Endothelial cell of umbilical vein (primary cell): ENCODE measurements around the gene DCLK2. TPM values are rescaled to one million over a fixed set of nuclear protein-coding genes. Genes with fewer than 3 reads are reported as not detected.

Source experiments
- BruUV-seq: library from RNA; stranded (reverse); fragments of 400-500 nt; replicated peaks from 2 replicates; lab custom pipeline; 2021; lab: Mats Ljungman, UMichigan
- CTCF ChIA-PET: fragments of 300-600, 350-600 bp; sonication (Branson Sonifier 250); formaldehyde crosslinking; loops from one replicate; lab custom pipeline; 2021; ENCODE audit warnings: antibody characterized with exemption, inconsistent platforms; lab: Charles Lee
- POLR2A ChIA-PET: fragments of 300-600, 350-600 bp; sonication (Branson Sonifier 250); formaldehyde crosslinking; loops from one replicate; lab custom pipeline; 2021; ENCODE audit warnings: antibody characterized with exemption, inconsistent platforms; lab: Charles Lee
- DNase-seq: peaks from one replicate; pipeline ENCODE4 v3.0.0-alpha.2; 2011; ENCODE audit warnings: low read depth, low spot score
- FAIRE-seq: peaks from 2 replicates; lab custom pipeline; 2011; peaks lifted over from hg19 to GRCh38; lab: Jason Lieb, UNC
- H2AFZ ChIP-seq: 2 replicates; pipeline ENCODE4 v1.6.0; 2012; ENCODE audit warnings: low read depth, low read length, control low read depth, inconsistent platforms
- H3K27ac ChIP-seq: 2 replicates; pipeline ENCODE4 v1.5.1; 2011; ENCODE audit warnings: low read depth, mild to moderate bottlenecking, control low read depth, low read length, moderate library complexity; ENCODE audit not compliant: insufficient read depth
- H3K27me3 ChIP-seq, 2 experiments: 2 replicates each; pipeline versions ENCODE4 v1.6.0 to v1.6.1; 2011; ENCODE audit warnings: low read length in 2 of 2, mixed read lengths in 1 of 2; ENCODE audit not compliant: control insufficient read depth in 2 of 2, insufficient read depth in 2 of 2
- H3K36me3 ChIP-seq, 2 experiments: 2 replicates in 1 of 2; 3 replicates in 1 of 2; pipeline ENCODE4 v1.5.1; 2011; ENCODE audit warnings: low read length in 2 of 2, mild to moderate bottlenecking in 1 of 2, moderate library complexity in 1 of 2; ENCODE audit not compliant: control insufficient read depth in 2 of 2, insufficient read depth in 2 of 2; ENCODE audit errors: extremely low read depth in 1 of 2
- H3K4me1 ChIP-seq: 3 replicates; pipeline ENCODE4 v1.5.1; 2011; ENCODE audit warnings: mild to moderate bottlenecking, low read length; ENCODE audit not compliant: control insufficient read depth, insufficient read depth; ENCODE audit errors: extremely low read depth
- H3K4me2 ChIP-seq: 2 replicates; pipeline ENCODE4 v1.6.1; 2011; ENCODE audit warnings: low read length, control low read depth, mixed read lengths; ENCODE audit not compliant: insufficient read depth
- H3K4me3 ChIP-seq, 3 experiments: fragments of 200-600 bp in 1 of 3; sonication (generic), shearing (Covaris generic) in 1 of 3; replicated peaks in 1 of 3; 2 replicates each; pipeline ENCODE4 v1.5.1; 2011 to 2016; ENCODE audit warnings: control low read depth in 3 of 3, low read length in 3 of 3, mild to moderate bottlenecking in 2 of 3, inconsistent platforms in 1 of 3, low read depth in 1 of 3, moderate library complexity in 1 of 3; ENCODE audit not compliant: insufficient read depth in 1 of 3
- H3K79me2 ChIP-seq: 2 replicates; pipeline ENCODE4 v1.6.0; 2012; ENCODE audit warnings: low read length, inconsistent platforms; ENCODE audit not compliant: control insufficient read depth, insufficient read depth
- H3K9ac ChIP-seq: replicated peaks from 2 replicates; pipeline ENCODE3; 2011; ENCODE audit warnings: low read length, control low read depth; ENCODE audit not compliant: insufficient read depth; ENCODE audit errors: extremely low read depth
- H3K9me1 ChIP-seq: replicated peaks from 3 replicates; pipeline ENCODE4 v1.6.0; 2011; ENCODE audit warnings: mild to moderate bottlenecking, low read length; ENCODE audit not compliant: control insufficient read depth, insufficient read depth; ENCODE audit errors: extremely low read depth
- H3K9me3 ChIP-seq: replicated peaks from 2 replicates; pipeline ENCODE4 v1.5.1; 2012; ENCODE audit warnings: low read length, inconsistent platforms; ENCODE audit not compliant: control insufficient read depth, insufficient read depth
- H4K20me1 ChIP-seq: replicated peaks from 2 replicates; pipeline ENCODE3; 2011; ENCODE audit warnings: mild to moderate bottlenecking, low read length; ENCODE audit not compliant: control insufficient read depth, insufficient read depth; ENCODE audit errors: extremely low read depth
- EZH2 ChIP-seq: IDR thresholded peaks from 2 replicates; pipeline ENCODE4 v1.6.1; 2012; ENCODE audit warnings: borderline replicate concordance, low read depth, mild to moderate bottlenecking, moderate library complexity, low read length, inconsistent platforms; ENCODE audit not compliant: severe bottlenecking
- FOS ChIP-seq: IDR thresholded peaks from 2 replicates; pipeline ENCODE4 v1.6.1; 2011; ENCODE audit warnings: mild to moderate bottlenecking, low read length, moderate library complexity, borderline replicate concordance; ENCODE audit not compliant: insufficient read depth
- GATA2 ChIP-seq: IDR thresholded peaks from 2 replicates; pipeline ENCODE4 v1.7.0; 2011; ENCODE audit warnings: low read depth, mild to moderate bottlenecking, moderate library complexity, mixed read lengths, low read length; ENCODE audit not compliant: insufficient read length, insufficient read depth
- JUN ChIP-seq: IDR thresholded peaks from 2 replicates; pipeline ENCODE4 v1.6.1; 2011; ENCODE audit warnings: borderline replicate concordance, low read depth; ENCODE audit not compliant: insufficient read length, insufficient read depth
- MYC ChIP-seq: IDR thresholded peaks from one replicate; pipeline ENCODE4 v1.6.1; 2011; ENCODE audit warnings: mild to moderate bottlenecking, low read depth, low read length
- POLR2A ChIP-seq: IDR thresholded peaks from 2 replicates; pipeline ENCODE4 v1.6.1; 2012; ENCODE audit warnings: low read depth, mild to moderate bottlenecking, control low read depth, low read length
- POLR2AphosphoS5 ChIP-seq: IDR thresholded peaks from 2 replicates; pipeline ENCODE4 v1.6.1; 2012; ENCODE audit warnings: low read depth, mild to moderate bottlenecking, control low read depth, low read length, moderate library complexity; ENCODE audit not compliant: insufficient read depth
- dilution Hi-C: fragments of 300-500 bp; cut with MboI; formaldehyde crosslinking; loops from one replicate; pipeline ENCODE4 v1.15.0; 2019; ENCODE audit warnings: low sequenced_read_pairs; ENCODE audit not compliant: extremely low pct_ligation_motif_present
- intact Hi-C: fragments of 100-400 bp; cut with micrococcal nuclease; formaldehyde crosslinking; loops from one replicate; pipeline ENCODE4 v1.10.0; 2022
- polyA plus RNA-seq, 4 experiments: library from polyadenylated mRNA; depleted of rRNA in 3 of 4; stranded (reverse) in 3 of 4; unstranded in 1 of 4; fragments of >200 nt; gene quantifications; 2 replicates each; pipeline versions ENCODE4 v1.2.1 to v1.2.3, GENCODE V29; 2011 to 2012; ENCODE audit warnings: missing spikeins in 1 of 4
- total RNA-seq: library from RNA; stranded (reverse); gene quantifications from 2 replicates; pipeline ENCODE4 v1.2.3, GENCODE V29; 2021
- TF ChIP-seq, protein P1 (sequence below): IDR thresholded peaks from 2 replicates; pipeline ENCODE4 v1.6.1; 2011; ENCODE audit not compliant: insufficient read depth, insufficient read length
- TF ChIP-seq, protein P2 (sequence below), 2 donors: IDR thresholded peaks; 1 replicate in 1 of 2; 2 replicates in 1 of 2; pipeline ENCODE4 v1.5.1; 2011; ENCODE audit warnings: low read length in 2 of 2, mild to moderate bottlenecking in 2 of 2, moderate library complexity in 2 of 2, control low read depth in 1 of 2, inconsistent platforms in 1 of 2, low read depth in 1 of 2; ENCODE audit not compliant: insufficient read depth in 1 of 2; ENCODE audit errors: extremely low read depth in 1 of 2

DCLK2 gene
- total and polyA plus RNA-seq, 2 donors (not counting 3 experiments of a cell fraction or from before 2014, with no cell fraction given) = 1.7 to 4.7 TPM

DNA sequence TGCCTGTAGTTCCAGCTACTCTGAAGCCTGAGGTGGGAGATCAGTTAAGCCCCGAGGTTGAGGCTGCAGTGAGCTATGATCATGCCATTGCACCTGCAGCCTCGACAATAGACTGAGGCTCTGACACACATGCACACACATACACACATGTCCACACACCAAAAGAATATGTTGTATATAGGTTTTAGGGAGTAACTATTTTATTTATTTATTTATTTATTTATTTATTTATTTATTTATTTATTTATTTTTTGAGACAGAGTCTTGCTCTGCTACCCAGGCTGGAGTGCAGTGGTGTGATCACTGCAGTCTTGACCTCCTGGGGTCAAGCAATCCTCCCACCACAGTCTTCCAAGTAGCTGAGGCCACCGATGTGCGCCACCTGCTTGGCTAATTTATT, 78.3 kb downstream of the DCLK2 start:
- H3K9me3 ChIP-seq = no peaks in the 10 kb centered on the region
- CTCF ChIA-PET = interaction anchor here (1.4 to 1.7 kb wide), 2 partner anchors 25 to 53 kb away, joined by 3 to 5 read pairs; no protein-coding TSS in a partner anchor
- H3K9me1 ChIP-seq = no peaks in the 10 kb centered on the region
- no peak overlapping the region for H3K4me3 ChIP-seq
- H3K79me2 ChIP-seq = no peaks in the 10 kb centered on the region
- BruUV-seq = no TSS peak
- H4K20me1 ChIP-seq = no peaks in the 10 kb centered on the region
- no peak overlapping the region for H3K27ac ChIP-seq
- TF ChIP-seq EZH2 (no peak), POLR2AphosphoS5 (no peak), FOS (no peak), POLR2A (no peak), GATA2 (no peak), MYC (no peak), JUN (no peak)
- TF ChIP-seq, protein P1, sequence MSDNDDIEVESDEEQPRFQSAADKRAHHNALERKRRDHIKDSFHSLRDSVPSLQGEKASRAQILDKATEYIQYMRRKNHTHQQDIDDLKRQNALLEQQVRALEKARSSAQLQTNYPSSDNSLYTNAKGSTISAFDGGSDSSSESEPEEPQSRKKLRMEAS = no peak
- TF ChIP-seq, protein P2, sequence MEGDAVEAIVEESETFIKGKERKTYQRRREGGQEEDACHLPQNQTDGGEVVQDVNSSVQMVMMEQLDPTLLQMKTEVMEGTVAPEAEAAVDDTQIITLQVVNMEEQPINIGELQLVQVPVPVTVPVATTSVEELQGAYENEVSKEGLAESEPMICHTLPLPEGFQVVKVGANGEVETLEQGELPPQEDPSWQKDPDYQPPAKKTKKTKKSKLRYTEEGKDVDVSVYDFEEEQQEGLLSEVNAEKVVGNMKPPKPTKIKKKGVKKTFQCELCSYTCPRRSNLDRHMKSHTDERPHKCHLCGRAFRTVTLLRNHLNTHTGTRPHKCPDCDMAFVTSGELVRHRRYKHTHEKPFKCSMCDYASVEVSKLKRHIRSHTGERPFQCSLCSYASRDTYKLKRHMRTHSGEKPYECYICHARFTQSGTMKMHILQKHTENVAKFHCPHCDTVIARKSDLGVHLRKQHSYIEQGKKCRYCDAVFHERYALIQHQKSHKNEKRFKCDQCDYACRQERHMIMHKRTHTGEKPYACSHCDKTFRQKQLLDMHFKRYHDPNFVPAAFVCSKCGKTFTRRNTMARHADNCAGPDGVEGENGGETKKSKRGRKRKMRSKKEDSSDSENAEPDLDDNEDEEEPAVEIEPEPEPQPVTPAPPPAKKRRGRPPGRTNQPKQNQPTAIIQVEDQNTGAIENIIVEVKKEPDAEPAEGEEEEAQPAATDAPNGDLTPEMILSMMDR (IDR thresholded peaks at IDR 0.05; ENCODE audit: extremely low read depth in 1 of 2, insufficient read depth in 1 of 2, low read depth in 1 of 2, low read length in 2 of 2) = no peak
- dilution Hi-C loops = no loop called here
- H3K4me1 ChIP-seq = peaks cover 12% of the 10 kb centered on the region
- FAIRE-seq (no peak), DNase-seq (no peak)
- no peaks in the 10 kb centered on the region for H3K27me3 ChIP-seq
- no peaks in the 10 kb centered on the region for H3K36me3 ChIP-seq
- no peak overlapping the region for H3K9ac ChIP-seq
- intact Hi-C loops = no loop called here
- no peak overlapping the region for H3K4me2 ChIP-seq
- no peak overlapping the region for H2AFZ ChIP-seq
- POLR2A ChIA-PET = no interaction called here
